Measurements from ENCODE around the gene SMARCD3.

SMARCD3 gene

GRCh38 chr7:151193203-151193978, 55.1 kb downstream of the SMARCD3 start:
- no peak overlapping the region for H3K4me3 ChIP-seq (ENCODE audit: low read length)
- TF ChIP-seq CTCF (conservative IDR thresholded peaks at IDR 0.05; ENCODE audit: low read depth, low read length) = no peak
- no peak for DNase-seq (ENCODE audit: low read depth)

- TF ChIP-seq CTCF (conservative IDR thresholded peaks at IDR 0.05; ENCODE audit: low read depth, low read length) = no peak
- DNase-seq (ENCODE audit: low read depth) = no peak
These were observed 56.4 kb downstream of the SMARCD3 start for GRCh38 chr7:151192002-151192539.

GRCh38 chr7:151191544-151191943, 57.0 kb downstream of the SMARCD3 start:
- TF ChIP-seq CTCF (conservative IDR thresholded peaks at IDR 0.05; ENCODE audit: low read depth, low read length) = no peak
- no peak overlapping the region for H3K4me3 ChIP-seq (ENCODE audit: low read length)
- no peak for DNase-seq (ENCODE audit: low read depth)

More at GRCh38 chr7:151192002-151192539, 56.4 kb downstream of the SMARCD3 start:
- H3K4me3 ChIP-seq (ENCODE audit: low read length) = no peak overlapping the region

- no peak for DNase-seq (ENCODE audit: low read depth)
- no peak overlapping the region for H3K4me3 ChIP-seq (ENCODE audit: low read length)
- TF ChIP-seq CTCF (conservative IDR thresholded peaks at IDR 0.05; ENCODE audit: low read depth, low read length) = no peak
These were observed 59.5 kb downstream of the SMARCD3 start for GRCh38 chr7:151189038-151189437.
